ENCODE results near the gene CLN6.
"Not testable (repeated sequence)": the region's sequence is repeated elsewhere in the genome, so short reads cannot be mapped to it uniquely, and the experiment has no call there.

The CLN6 gene

GRCh38 chr15:68228971-68229385 is 550 bp downstream of the CLN6 start:
- TF ChIP-seq, protein P1, sequence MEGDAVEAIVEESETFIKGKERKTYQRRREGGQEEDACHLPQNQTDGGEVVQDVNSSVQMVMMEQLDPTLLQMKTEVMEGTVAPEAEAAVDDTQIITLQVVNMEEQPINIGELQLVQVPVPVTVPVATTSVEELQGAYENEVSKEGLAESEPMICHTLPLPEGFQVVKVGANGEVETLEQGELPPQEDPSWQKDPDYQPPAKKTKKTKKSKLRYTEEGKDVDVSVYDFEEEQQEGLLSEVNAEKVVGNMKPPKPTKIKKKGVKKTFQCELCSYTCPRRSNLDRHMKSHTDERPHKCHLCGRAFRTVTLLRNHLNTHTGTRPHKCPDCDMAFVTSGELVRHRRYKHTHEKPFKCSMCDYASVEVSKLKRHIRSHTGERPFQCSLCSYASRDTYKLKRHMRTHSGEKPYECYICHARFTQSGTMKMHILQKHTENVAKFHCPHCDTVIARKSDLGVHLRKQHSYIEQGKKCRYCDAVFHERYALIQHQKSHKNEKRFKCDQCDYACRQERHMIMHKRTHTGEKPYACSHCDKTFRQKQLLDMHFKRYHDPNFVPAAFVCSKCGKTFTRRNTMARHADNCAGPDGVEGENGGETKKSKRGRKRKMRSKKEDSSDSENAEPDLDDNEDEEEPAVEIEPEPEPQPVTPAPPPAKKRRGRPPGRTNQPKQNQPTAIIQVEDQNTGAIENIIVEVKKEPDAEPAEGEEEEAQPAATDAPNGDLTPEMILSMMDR (conservative IDR thresholded peaks at IDR 0.05; ENCODE audit: low read depth, low read length): no peak
- DNase-seq (ENCODE audit: low read depth): no peak
- peak overlapping the region; percentile 77 for H3K4me3 ChIP-seq (ENCODE audit: low read depth, low read length)

- TF ChIP-seq, protein P1 (conservative IDR thresholded peaks at IDR 0.05; ENCODE audit: low read depth, low read length): no peak
- DNase-seq (ENCODE audit: low read depth): peak; percentile 12
- peak overlapping the region; percentile 77 for H3K4me3 ChIP-seq (ENCODE audit: low read depth, low read length)
These were observed 1.2 kb downstream of the CLN6 start for GRCh38 chr15:68228143-68228970.

DNA sequence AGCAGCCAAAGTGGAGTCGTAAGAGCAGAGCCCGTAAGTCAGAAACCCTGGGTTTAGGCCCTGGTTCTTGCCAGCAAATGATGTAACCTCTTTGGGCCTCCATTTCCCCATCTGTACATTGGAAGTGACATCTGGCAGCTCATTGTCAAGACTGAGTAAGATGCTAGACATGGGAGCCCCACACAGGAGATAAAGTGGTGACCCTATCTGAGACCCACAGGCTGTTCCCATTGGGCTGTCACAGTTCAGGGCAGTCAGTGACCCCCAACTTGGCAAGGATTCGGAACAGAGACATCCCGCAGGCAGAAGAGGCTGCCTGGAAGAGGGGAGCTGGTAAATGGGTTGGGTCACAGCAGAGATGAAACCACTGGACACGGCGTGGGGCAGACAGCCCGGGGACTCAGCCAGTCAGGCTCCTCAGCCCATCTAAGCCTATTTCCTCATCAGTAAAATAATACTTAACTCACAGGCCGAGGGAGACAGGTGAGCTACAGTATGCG is 1.8 kb downstream of the CLN6 start:
- no peak for DNase-seq (ENCODE audit: low read depth)
- H3K4me3 ChIP-seq (ENCODE audit: low read depth, low read length): no peak overlapping the region

DNA sequence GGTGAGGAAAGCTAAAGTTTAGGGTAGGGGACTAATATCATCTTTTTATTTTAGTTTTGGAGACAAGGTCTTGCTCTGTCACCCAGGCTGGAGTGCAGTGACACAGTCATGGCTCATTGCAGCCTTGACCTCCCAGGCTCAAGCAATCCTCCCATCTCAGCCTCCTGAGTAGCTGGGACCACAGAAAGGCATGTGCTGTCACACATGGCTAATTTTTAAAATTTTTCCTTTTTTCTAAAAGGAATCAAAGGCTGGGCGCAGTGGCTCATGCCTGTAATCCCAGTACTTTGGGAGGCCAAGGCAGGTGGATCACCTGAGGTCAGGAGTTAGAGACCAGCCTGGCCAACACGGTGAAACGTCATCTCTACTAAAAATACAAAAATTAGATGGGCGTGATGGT is 4.1 kb downstream of the CLN6 start:
- H3K4me3 ChIP-seq (ENCODE audit: low read depth, low read length); DNase-seq (ENCODE audit: low read depth): not testable (repeated sequence)

More for the DNA sequence above, 1.8 kb downstream of the CLN6 start:
- TF ChIP-seq, protein P1 (conservative IDR thresholded peaks at IDR 0.05; ENCODE audit: low read depth, low read length): no peak

GRCh38 chr15:68224546-68225250 is 4.8 kb downstream of the CLN6 start:
- no peak overlapping the region for H3K4me3 ChIP-seq (ENCODE audit: low read depth, low read length)
- TF ChIP-seq, protein P1 (conservative IDR thresholded peaks at IDR 0.05; ENCODE audit: low read depth, low read length): no peak
- DNase-seq (ENCODE audit: low read depth): no peak

- TF ChIP-seq, protein P1 (conservative IDR thresholded peaks at IDR 0.05; ENCODE audit: low read depth, low read length): no peak
- no peak overlapping the region for H3K4me3 ChIP-seq (ENCODE audit: low read depth, low read length)
- DNase-seq (ENCODE audit: low read depth): no peak
These were observed 5.4 kb downstream of the CLN6 start for GRCh38 chr15:68224108-68224507.

- TF ChIP-seq, protein P1 (conservative IDR thresholded peaks at IDR 0.05; ENCODE audit: low read depth, low read length): no peak
- no peak overlapping the region for H3K4me3 ChIP-seq (ENCODE audit: low read depth, low read length)
- no peak for DNase-seq (ENCODE audit: low read depth)
These were observed 6.4 kb downstream of the CLN6 start for GRCh38 chr15:68223171-68223570.

GRCh38 chr15:68222432-68222743 is 7.1 kb downstream of the CLN6 start:
- H3K4me3 ChIP-seq (ENCODE audit: low read depth, low read length); DNase-seq (ENCODE audit: low read depth): not testable (repeated sequence)

DNA sequence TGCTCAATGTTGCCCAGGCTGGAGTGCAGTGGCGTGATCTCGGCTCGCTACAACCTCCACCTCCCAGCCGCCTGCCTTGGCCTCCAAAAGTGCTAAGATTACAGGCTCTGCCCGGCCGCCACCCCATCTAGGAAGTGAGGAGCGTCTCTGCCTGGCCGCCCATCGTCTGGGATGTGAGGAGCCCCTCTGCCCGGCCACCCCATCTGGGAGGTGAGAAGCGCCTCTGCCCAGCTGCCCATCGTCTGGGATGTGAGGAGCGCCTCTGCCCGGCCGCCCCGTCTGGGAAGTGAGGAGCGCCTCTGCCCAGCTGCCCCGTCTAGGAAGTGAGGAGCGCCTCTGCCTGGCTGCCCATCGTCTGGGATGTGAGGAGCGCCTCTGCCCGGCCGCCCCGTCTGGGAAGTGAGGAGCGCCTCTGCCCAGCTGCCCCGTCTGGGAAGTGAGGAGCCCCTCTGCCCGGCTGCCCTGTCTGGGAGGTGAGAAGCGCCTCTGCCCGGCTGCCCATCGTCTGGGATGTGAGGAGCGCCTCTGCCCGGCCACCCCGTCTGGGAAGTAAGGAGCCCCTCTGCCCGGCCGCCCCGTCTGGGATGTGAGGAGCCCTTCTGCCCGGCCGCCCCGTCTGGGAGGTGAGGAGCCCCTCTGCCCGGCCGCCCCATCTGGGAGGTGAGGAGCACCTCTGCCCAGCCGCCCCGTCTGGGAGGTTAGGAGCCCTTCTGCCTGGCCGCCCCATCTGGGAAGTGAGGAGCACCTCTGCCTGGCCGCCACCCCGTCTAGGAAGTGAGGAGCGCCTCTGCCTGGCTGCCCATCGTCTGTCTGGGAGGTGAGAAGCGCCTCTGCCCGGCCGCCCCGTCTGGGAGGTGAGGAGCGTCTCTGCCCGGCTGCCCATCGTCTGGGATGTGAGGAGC is 7.7 kb downstream of the CLN6 start:
- DNase-seq (ENCODE audit: low read depth): not testable (repeated sequence)

More for the DNA sequence above, 7.7 kb downstream of the CLN6 start:
- H3K4me3 ChIP-seq (ENCODE audit: low read depth, low read length): not testable (repeated sequence)

Data from choroid plexus epithelial cell (primary cell).